Mucosa of stomach (tissue), 1 donor: ENCODE measurements around the gene MXD1.
A peak's percentile ranks its signal among the peaks of the same experiment; 100 is the strongest.

Source experiments
- H3K27me3 ChIP-seq: one replicate; pipeline ENCODE4 v1.7.0; 2013; ENCODE audit warnings: mild to moderate bottlenecking, low read length; ENCODE audit not compliant: control insufficient read depth, insufficient read depth
- H3K36me3 ChIP-seq: one replicate; pipeline ENCODE4 v1.7.0; 2013; ENCODE audit warnings: low read length; ENCODE audit not compliant: control insufficient read depth, insufficient read depth
- H3K4me1 ChIP-seq: one replicate; pipeline ENCODE4 v1.7.0; 2013; ENCODE audit warnings: mild to moderate bottlenecking, low read length; ENCODE audit not compliant: control insufficient read depth, insufficient read depth
- H3K4me3 ChIP-seq: one replicate; pipeline ENCODE4 v1.7.0; 2013; ENCODE audit warnings: low read length
- H3K9ac ChIP-seq: one replicate; pipeline ENCODE4 v1.7.0; 2013; ENCODE audit warnings: mild to moderate bottlenecking, low read length, moderate library complexity
- H3K9me3 ChIP-seq: one replicate; pipeline ENCODE4 v1.7.0; 2013; ENCODE audit warnings: mild to moderate bottlenecking, low read length, moderate library complexity; ENCODE audit not compliant: control insufficient read depth
- donor health status: Pancreatic carcinoma.

Gene MXD1

DNA sequence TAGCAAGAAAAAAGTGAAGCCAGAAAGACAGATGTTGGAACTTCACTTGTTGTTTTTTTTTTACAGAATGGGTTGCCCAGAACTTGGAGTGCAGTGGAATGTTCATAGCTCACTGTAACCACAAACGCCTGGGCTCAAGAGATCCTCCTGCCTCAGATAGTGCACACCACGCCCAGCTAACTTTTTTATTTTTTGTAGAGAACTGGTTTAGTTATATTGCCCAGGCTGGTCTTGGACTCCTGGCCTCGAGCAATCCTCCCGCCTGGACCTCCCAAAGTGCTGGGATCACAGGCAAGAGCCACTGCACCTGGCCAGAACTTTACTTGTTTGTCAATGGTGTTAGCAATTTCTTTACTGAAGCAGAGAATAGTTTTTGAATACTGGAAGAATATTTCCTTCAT, 58.4 kb downstream of the MXD1 start:
- Histone ChIP-seq H3K4me3 (no peak overlapping the region), H3K4me1 (peaks cover 33% of the 10 kb centered on the region), H3K9me3 (no peaks in the 10 kb centered on the region), H3K36me3 (no peaks in the 10 kb centered on the region), H3K9ac (no peak overlapping the region), H3K27me3 (no peaks in the 10 kb centered on the region)

- no peaks in the 10 kb centered on the region for H3K36me3 ChIP-seq
- H3K9me3 ChIP-seq: no peaks in the 10 kb centered on the region
- no peak overlapping the region for H3K4me3 ChIP-seq
- no peak overlapping the region for H3K9ac ChIP-seq
- H3K27me3 ChIP-seq: no peaks in the 10 kb centered on the region
- H3K4me1 ChIP-seq: peaks cover 33% of the 10 kb centered on the region
Observed at GRCh38 chr2:69975136-69975852, 60.4 kb downstream of the MXD1 start.

- Histone ChIP-seq H3K4me1 (peaks cover 33% of the 10 kb centered on the region), H3K27me3 (no peaks in the 10 kb centered on the region), H3K9me3 (no peaks in the 10 kb centered on the region), H3K4me3 (peak overlapping the region; percentile 8), H3K36me3 (no peaks in the 10 kb centered on the region), H3K9ac (no peak overlapping the region)
Observed at GRCh38 chr2:69975853-69976462, 61.0 kb downstream of the MXD1 start.

- H3K36me3 ChIP-seq: no peaks in the 10 kb centered on the region
- H3K27me3 ChIP-seq: no peaks in the 10 kb centered on the region
- no peaks in the 10 kb centered on the region for H3K9me3 ChIP-seq
- H3K4me3 ChIP-seq: no peak overlapping the region
- peaks cover 33% of the 10 kb centered on the region for H3K4me1 ChIP-seq
- H3K9ac ChIP-seq: no peak overlapping the region
Observed at GRCh38 chr2:69977186-69977585, 62.3 kb downstream of the MXD1 start.

DNA sequence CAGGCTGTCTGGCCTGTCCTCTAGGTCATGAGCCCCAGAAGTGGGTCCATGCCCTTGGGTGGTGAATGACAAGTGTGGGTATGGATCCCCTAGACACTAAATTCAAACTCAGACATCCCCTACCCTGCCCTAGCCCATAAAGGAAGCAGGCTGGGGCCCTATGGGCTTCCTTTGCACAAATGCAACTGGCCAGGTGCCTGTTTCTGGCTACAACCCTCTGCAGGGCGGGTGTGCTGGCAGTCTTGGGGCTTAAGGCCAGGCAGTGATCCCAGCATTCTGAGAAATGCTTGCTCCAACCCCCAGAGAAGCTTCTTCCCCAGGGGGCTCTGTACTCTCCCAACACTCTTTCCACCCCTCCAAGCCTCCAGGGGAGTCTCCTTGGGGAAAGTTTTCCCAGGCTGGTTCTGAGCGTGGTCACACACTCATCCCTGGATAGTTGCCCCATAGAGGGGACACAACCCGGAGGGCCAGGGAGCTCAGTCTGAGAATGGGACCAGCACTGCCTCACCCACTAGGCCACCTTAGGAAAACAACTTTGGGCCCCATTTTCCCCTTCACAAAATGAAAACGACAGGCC, 63.1 kb downstream of the MXD1 start:
- Histone ChIP-seq H3K4me1 (peaks cover 28% of the 10 kb centered on the region), H3K36me3 (no peaks in the 10 kb centered on the region), H3K9me3 (no peaks in the 10 kb centered on the region), H3K27me3 (no peaks in the 10 kb centered on the region), H3K4me3 (no peak overlapping the region), H3K9ac (no peak overlapping the region)

DNA sequence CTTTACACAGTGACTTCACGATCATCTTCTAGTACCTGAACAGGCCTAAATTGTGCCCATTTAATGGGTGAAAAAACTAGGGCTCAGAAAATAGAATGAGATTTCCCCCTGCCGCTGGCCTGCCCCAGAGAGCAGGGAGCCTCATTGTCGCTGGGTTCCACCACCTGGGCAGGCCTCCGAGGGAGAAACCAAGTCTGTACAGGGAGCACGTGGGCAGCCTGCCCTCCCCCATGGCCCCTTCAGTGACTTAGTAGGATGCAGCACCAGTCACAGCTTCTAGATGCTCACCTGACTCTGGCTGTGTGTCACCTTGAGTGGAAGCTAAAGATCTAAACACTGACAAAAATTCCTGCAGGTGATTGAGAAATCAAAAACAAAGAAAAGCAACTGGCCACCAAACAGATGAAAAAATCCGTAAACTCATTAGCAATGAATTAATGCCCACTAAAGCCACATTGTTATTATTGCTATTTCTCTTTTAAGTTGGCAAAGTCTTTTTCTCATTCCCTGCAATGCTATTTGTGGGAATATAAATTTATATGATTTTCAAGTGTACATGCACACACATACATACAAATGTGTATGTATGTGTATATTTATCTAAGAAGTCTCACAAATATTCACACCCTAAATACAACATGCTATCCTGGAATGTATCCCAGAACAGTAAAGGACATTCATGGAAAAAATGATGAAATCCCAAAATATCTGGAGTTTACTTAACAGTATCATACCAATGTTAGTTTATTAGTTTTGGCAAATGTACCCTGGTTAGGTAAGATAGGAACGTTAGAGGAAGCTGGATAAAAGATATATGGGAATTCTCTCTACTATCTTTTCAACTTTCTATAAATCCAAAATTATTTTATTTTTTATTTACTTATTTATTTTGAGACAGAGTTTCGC, 65.2 kb downstream of the MXD1 start:
- Histone ChIP-seq H3K36me3 (no peaks in the 10 kb centered on the region), H3K4me3 (no peak overlapping the region), H3K4me1 (peaks cover 15% of the 10 kb centered on the region), H3K27me3 (no peaks in the 10 kb centered on the region), H3K9me3 (no peaks in the 10 kb centered on the region), H3K9ac (no peak overlapping the region)

- H3K27me3 ChIP-seq: no peaks in the 10 kb centered on the region
- H3K9ac ChIP-seq: no peak overlapping the region
- H3K4me3 ChIP-seq: no peak overlapping the region
- H3K36me3 ChIP-seq: no peaks in the 10 kb centered on the region
- H3K9me3 ChIP-seq: no peaks in the 10 kb centered on the region
- no peaks in the 10 kb centered on the region for H3K4me1 ChIP-seq
Observed at GRCh38 chr2:69983392-69983966, 68.6 kb downstream of the MXD1 start.

DNA sequence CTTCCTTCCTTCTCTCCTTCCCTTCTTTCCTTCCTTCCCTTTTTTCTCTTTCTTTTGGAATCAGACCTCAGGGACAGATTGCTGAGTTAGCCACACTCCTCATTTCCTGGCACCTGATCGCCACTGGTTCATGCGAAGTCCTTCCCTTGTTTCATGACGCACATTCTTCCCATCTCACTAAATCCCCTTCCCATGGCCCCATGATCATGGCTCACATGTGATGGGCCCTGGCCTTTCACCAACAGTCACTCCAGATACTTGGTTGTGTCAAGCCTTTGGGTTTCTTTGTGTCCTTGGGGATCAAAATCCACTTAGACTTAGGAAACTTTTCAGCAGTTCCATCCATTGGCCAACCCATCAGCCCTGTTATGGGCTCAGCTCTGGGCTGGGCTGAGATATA, 70.3 kb downstream of the MXD1 start:
- Histone ChIP-seq H3K4me3 (no peak overlapping the region), H3K9ac (no peak overlapping the region), H3K4me1 (peaks cover 14% of the 10 kb centered on the region), H3K36me3 (no peaks in the 10 kb centered on the region), H3K9me3 (no peaks in the 10 kb centered on the region), H3K27me3 (no peaks in the 10 kb centered on the region)

GRCh38 chr2:69985688-69986087, 70.8 kb downstream of the MXD1 start:
- Histone ChIP-seq H3K36me3 (no peaks in the 10 kb centered on the region), H3K4me3 (no peak overlapping the region), H3K9me3 (no peaks in the 10 kb centered on the region), H3K9ac (no peak overlapping the region), H3K27me3 (no peaks in the 10 kb centered on the region), H3K4me1 (peaks cover 14% of the 10 kb centered on the region)

- Histone ChIP-seq H3K36me3 (no peaks in the 10 kb centered on the region), H3K4me3 (no peak overlapping the region), H3K27me3 (no peaks in the 10 kb centered on the region), H3K9ac (no peak overlapping the region), H3K4me1 (peaks cover 14% of the 10 kb centered on the region), H3K9me3 (no peaks in the 10 kb centered on the region)
Observed at GRCh38 chr2:69986691-69987090, 71.8 kb downstream of the MXD1 start.

DNA sequence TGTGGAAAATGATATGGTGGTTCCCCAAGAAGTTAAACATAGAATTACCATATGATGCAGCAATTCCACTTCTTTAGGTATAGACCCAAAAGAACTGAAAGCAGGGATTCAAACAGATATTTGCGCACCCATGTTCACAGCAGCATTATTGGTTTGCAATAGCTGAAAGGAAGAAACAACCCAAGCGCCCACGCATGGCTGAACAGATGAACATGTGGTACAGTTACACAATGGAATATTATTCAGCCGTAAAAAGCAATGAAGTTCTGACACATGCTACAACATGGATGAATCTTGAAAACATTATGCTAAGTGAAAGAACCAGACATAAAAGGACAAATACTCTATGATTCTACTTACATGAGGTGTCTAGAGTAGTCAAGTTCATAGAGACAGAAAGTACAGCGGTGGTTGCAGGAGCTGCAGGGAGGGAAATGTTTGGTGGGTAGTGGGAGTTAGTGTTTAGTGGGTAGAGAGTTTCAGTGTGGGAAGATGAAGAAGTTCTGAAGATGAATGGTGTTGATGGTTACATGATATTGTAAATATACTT, 73.3 kb downstream of the MXD1 start:
- Histone ChIP-seq H3K27me3 (no peaks in the 10 kb centered on the region), H3K9ac (no peak overlapping the region), H3K4me1 (peaks cover 14% of the 10 kb centered on the region), H3K4me3 (no peak overlapping the region), H3K9me3 (no peaks in the 10 kb centered on the region), H3K36me3 (no peaks in the 10 kb centered on the region)
